GM21515 (cell line): Measurements from ENCODE around the gene SCAMP2.

Experiments
- ATAC-seq: cut with Tn5 transposase; IDR thresholded peaks from one replicate; pipeline ENCODE4 v1.9.1; 2021; ENCODE audit not compliant: unreplicated experiment

The SCAMP2 gene

DNA sequence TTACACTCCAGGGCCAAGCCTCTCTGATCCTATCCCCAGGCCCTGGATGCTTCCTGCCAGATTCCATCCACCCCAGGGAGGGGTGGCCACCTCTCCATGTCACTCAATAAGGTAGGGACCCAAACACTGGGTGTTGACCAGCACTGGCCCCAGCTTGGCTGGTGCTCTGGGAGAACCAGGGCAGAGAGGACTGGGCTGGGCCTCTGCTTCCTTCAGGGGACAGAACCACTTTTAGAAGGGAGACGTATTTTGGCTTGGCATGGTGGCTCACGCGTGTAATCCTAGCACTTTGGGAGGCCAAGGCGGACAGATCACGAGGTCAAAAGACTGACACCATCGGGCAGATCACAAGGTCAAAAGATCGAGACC is 51.4 kb downstream of the SCAMP2 start:
- no peak for ATAC-seq

DNA sequence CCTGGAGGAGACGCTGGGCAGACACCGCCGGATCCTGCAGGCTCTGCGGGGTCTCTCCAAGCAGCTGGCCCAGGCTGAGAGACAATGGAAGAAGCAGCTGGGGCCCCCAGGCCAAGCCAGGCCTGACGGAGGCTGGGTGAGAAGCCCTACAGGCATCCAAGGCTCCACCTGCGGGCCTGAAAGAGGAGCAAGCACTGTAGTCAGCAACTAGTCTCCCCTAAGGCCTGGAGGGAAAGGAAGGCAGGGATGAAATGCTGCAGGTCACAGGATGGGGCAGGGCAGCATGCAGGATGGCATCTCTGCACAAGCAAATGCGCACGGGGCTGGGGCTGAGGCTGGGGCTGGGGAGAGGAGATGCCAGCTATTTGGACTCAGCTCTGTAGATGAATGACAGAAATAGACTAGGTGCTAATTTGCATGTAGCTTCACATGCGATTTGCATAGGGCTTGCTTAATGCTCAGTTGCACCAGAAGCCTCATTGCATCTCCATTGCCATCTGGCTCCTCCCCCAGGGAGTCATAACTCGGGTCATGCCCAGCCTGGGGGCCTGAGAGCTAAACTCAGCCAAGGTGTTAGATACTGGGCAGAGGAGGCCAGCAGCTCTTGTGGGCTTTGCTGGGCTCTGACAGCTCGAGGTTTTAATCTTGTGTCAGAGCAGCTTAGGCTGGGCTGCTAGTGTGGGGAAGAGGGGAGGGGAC is 51.9 kb downstream of the SCAMP2 start:
- ATAC-seq: peak; percentile 50

DNA sequence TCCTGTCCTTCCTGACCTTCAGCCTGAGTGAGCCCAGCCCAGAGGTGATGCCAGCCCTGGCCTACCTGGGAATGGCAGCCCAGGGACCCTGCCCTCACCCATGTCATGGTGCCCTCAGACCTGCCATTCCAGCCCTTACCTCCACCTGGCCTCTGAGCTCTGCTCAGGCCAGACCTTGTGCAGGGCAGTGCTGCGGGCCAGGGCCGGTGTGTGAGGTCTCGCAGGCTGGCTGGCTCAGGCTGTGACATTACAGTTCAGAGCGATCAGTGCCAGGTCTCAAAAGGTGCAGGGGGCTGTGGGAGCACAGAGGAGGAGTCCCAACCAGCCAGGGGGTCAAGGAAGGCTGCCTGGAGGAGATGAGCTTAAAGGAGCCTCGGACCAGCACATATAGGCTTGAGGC is 53.1 kb downstream of the SCAMP2 start:
- ATAC-seq: no peak

DNA sequence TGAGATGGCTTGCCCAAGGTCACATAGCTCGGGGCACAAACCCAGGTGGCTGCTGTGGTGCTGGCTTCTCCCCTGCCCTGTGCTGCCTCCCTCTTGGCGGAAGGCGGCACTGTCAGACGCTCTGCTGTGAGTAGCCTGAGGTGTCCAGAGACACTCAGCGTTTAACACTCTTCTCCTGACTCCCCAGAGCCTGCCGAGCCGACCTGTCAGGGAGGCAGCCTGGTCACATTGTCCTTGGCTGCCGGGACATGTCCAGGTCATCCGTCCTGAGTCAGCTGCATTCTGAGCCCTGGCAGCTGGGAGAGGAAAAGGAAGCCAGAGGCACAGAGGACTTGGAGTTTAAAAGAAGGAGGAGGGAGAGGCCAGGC is 55.8 kb downstream of the SCAMP2 start:
- ATAC-seq: no peak

DNA sequence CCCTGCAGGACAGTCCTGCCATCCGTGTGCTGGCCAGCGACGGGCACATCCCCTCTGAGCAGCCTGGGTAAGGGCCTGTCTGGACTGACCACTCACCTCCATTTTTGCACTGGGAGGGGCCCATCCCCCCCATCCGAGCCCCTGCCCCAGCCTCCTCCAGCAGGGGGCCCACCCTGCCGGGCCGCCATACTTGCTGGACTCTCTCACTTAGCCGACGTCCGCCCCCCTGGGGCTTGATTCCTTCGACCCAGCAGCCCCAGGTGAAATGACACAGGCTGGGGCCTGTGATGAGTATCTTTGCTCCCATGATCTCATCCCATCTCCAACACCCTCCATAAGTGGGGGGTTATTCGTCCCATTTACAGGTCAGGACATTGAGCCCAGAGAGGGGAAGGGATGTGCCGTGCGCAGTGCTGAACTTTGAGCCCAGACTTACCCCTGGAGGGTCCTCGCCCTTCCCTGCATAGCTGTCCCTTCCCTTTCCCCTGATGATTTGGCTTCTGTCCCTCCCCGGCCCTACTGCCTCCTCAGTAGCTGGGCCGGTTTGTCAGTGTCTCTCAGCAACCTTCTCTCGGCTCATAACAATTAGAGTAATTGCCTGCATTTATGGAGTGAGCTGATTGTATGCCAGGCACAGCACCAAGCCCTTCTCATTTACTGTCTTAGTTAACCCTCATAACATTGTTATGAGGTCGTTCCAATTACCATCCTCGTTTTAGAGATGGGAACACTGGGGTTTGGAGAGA is 56.4 kb downstream of the SCAMP2 start:
- ATAC-seq: no peak

DNA sequence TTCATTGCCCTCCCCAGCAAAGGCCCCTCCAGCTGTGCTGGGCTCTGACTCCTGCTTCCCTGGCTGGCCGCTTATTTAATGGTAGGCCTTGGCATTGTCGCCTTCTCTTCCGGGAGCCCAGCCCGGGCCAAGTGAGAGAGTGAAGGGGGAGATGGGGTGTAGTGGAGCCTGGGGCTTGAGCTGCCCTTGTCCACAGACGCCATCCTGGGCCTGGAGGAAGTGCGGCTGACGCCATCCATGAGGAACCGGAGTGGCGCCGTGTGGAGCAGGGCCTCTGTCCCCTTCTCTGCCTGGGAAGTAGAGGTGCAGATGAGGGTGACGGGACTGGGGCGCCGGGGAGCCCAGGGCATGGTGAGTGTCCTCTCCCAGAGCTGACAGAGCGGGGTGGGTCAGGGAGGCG is 57.2 kb downstream of the SCAMP2 start:
- ATAC-seq: no peak

DNA sequence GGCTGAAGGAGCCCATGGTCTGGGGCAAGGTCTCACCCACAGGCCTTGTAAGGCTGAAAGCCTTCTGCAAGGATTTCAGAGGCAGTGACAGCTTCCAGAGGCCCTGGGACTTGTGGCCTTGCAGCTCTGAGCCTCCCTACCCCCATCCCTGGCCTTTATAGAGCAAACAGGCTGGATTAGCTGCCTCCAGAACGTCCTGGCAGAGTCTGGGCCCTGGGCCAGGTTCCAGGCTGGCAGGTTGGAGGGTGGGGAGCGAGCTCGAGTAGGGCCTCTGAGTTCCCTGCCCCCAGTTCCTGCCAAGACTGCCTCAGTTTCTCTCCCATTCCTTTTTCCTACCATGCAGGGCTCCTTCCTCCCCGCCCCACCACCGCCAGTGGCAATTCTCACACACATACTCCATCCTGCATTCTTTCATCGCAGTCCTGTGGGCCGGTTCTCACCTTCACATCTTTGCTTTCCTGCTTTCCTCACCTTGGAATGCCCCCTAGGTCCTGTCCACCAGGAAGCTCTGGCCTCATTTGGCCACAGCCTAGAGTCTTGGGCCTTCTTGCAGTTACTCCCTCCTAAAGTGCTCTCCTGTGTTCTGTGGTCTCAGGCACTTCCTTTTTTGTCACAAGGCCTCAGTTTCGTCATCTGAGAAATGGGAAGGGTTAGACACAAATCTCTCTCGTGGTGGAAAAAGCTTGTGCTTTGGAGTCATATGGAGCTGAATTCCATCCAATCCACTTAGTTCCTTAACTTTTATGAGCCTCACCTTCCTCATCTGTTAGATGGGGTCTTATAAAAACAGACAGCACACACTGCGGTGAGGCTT is 57.8 kb downstream of the SCAMP2 start:
- ATAC-seq: no peak

DNA sequence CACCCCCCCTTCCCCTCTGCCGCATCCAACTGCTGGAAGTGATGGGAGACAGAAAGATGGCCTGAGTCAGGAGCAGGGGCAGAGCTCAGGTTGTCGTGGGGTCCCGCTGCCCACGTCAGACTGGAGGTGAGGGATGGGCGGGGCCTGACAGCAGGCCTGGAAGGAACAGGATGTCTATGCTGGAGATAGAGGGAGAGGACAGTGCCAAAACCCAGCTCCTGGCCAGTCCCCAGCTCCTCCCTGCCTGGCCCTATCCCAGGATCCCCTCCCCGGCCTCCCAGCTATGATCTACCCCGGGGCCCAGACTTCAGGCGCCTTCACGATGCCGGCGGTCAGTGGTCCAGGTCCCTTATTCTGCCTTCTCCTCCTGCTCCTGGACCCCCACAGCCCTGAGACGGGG is 60.6 kb downstream of the SCAMP2 start, which contains the start of gene LMAN1L:
Gene LMAN1L, plus strand, starts transcription at position 303 of the 400 bp plus-strand sequence. Its CDS starts 20 bp downstream, at position 323.
- ATAC-seq: no peak

DNA sequence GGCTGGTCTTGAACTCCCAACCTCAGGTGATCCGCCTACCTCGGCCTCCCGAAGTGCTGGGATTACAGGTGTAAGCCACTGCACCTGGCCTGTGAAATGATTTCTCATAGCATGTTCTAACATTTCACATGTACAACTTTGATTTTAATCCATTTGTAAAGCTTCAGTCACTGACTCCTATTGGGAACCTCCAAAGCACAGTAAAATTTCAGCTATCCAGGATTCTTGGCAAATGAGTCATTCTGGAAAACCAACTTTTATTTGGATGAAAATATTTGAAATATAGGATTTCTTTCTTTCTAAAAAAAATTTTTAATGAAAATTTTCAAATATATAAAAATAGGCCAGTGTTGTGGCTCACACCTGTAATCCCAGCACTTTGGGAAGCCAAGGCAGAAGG is 63.2 kb downstream of the SCAMP2 start:
- ATAC-seq: no peak

DNA sequence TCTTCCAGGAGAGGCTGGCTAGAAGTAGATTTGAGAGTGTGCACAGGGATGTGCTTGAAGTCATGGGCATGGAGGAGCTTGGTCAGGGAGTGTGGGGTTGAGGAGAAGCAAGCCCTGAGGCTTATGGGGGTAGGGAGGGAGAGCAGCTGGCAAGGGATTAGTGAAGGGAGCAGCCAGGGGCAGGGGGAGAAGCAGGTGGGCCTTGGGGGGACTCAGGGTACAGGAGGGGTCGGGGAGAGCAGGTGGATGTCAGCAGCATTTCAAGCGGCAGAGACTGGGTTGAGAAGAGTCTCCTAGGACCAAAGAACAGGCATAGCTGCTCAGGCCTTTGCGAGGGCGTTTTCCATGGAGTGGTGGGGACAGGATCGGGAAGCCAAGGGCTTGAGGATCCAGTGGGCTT is 63.9 kb downstream of the SCAMP2 start:
- ATAC-seq: no peak

DNA sequence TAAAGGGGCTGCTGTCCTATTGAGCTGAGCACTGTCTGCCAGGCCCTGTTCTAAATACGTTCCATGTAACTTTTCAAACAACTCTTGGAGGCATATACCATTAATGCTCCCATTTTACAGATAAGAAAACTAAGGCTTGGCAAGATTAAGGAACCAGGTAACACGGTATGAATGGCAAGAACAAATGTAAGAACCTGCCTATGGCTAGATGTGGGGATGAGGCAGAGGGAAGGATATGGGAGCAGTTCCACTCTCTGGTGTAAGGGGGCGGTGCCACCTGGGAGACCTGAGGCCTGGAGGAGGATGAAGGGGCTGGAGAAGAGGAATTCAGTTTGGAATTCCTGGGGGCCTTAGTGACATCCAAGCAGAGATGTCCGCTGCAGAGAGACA is 64.3 kb downstream of the SCAMP2 start:
- no peak for ATAC-seq

DNA sequence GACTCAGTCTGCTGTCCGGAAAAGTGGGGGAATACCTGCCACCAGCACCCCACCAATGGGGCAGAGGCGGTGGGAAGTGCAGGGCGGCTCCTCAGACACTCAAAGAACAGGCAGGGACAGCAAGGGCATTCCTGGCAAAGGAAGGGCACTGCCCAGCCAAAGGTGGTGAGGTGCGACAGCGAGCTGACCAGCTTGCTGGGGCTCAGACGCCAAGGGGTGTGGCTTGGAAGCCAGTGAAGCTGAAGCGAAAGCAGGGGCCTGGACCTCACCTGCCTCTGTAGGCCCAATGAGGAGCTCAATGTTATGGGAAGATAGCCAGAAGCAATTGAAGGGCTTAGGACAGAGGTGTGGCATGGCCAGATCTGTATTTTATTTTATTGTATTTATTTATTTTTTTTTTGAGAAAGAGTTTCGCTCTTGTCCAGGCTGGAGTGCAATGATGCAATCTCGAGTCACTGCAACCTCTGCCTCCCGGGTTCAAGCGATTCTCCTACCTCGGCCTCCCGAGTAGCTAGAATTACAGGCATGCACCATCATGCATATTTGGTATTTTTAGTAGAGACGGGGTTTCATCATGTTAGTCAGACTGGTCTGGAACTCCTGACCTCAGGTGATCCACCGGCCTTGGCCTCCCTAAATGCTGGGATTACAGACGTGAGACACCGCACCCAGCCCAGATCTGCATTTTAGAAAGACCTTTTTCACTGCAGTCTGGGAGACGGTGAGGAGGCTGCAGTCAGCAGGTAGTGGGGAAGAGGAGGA is 64.9 kb downstream of the SCAMP2 start:
- no peak for ATAC-seq

DNA sequence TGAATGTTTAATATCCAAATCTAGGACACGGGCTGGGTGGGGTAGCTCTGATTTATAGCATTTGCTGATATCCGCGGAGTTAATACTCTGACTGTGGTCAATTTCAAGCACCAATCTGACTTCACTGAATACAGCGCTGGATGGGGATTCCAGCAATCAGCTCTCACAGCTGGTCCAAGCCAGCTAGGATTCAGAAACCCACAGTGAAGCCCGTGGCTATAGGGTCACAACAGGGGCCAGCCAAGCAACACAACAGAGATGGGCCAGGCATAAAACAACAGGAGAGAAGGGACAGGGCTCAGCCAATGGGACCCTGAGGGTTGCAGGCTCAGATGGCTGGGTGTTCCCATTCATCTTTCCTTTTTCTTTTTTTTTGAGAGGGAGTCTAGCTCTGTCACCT is 65.9 kb downstream of the SCAMP2 start:
- ATAC-seq: no peak

DNA sequence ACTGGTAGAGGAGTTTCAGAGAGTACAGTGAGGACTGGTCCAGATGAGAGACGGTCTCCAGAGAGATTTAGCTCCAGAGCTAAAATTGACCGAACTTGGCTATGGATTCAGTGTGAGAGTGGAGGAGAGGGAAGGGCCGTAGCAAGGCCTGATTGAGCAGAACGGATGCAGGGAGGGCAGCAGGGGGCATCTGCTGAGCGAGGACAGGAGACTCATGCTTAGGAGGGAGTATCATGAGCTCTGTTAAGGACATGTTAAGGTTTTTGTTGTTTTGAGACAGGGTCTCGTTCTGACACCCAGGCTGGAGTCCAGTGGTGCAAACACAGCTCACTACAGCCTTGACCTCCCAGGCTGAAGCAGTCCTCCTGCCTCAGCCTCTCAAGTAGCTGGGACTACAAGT is 68.2 kb downstream of the SCAMP2 start:
- no peak for ATAC-seq

DNA sequence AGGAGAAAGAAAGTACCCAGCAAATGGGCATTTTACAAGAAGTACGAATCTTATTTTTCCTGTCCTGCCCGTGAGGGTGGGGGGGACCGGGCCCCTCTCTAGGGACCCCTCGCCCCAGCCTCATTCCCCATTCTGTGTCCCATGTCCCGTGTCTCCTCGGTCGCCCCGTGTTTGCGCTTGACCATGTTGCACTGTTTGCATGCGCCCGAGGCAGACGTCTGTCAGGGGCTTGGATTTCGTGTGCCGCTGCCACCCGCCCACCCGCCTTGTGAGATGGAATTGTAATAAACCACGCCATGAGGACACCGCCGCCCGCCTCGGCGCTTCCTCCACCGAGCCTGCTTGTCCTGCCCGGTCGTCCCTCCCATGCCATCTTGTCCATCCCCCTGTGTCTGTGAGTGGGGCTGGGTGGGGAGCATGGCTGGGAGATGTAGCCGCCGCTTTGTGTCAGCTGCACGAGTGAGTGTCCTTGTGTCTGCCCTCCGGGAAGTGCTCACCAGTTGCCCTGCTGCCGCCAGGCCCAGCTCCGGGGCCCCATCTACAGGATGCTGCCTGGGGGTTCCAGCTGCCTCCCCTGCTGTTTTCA is 70.2 kb downstream of the SCAMP2 start:
- ATAC-seq: no peak

DNA sequence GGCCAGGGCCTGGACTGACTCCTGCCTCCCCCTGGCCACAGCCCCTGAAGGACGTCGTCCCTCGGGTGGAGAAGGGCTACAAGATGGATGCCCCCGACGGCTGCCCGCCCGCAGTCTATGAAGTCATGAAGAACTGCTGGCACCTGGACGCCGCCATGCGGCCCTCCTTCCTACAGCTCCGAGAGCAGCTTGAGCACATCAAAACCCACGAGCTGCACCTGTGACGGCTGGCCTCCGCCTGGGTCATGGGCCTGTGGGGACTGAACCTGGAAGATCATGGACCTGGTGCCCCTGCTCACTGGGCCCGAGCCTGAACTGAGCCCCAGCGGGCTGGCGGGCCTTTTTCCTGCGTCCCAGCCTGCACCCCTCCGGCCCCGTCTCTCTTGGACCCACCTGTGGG is 70.9 kb downstream of the SCAMP2 start:
- no peak for ATAC-seq

DNA sequence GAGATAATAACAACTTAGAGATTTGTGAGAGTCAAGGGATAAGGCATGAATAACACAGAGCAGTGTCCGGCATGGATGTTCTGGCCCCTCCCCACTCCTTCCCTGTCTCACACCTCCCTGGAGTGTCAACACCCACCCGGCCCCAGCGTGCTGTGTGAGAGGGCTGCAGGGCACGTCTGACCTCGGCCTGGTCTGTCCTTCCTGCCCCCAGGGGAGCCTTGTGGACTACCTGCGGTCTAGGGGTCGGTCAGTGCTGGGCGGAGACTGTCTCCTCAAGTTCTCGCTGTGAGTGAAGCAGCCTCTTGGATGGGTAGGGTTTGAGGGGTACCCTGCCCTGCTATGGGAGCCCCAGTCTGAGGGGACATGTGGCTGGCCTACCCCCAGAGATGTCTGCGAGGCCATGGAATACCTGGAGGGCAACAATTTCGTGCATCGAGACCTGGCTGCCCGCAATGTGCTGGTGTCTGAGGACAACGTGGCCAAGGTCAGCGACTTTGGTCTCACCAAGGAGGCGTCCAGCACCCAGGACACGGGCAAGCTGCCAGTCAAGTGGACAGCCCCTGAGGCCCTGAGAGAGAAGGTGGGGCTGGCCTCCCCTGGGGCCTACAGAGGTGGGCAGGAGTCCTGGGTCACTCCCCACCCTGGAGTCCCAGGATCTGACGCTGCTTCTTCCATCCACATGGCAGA is 71.7 kb downstream of the SCAMP2 start:
- ATAC-seq: no peak

DNA sequence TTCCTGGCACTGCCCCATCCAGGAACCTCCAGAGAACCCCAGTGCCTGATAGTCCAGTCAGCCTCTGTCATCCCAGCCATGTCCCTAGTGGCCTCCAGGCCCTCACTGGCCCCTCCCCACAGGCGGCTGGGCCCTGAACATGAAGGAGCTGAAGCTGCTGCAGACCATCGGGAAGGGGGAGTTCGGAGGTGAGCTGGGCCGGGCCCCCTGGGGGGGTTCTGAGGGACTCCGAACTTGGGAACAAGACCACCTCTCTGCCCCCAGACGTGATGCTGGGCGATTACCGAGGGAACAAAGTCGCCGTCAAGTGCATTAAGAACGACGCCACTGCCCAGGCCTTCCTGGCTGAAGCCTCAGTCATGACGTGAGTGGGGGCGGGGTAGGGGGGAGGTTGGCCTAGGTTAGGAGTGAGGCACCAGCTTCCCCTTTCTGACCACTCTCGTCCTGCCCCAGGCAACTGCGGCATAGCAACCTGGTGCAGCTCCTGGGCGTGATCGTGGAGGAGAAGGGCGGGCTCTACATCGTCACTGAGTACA is 72.5 kb downstream of the SCAMP2 start:
- ATAC-seq: no peak

DNA sequence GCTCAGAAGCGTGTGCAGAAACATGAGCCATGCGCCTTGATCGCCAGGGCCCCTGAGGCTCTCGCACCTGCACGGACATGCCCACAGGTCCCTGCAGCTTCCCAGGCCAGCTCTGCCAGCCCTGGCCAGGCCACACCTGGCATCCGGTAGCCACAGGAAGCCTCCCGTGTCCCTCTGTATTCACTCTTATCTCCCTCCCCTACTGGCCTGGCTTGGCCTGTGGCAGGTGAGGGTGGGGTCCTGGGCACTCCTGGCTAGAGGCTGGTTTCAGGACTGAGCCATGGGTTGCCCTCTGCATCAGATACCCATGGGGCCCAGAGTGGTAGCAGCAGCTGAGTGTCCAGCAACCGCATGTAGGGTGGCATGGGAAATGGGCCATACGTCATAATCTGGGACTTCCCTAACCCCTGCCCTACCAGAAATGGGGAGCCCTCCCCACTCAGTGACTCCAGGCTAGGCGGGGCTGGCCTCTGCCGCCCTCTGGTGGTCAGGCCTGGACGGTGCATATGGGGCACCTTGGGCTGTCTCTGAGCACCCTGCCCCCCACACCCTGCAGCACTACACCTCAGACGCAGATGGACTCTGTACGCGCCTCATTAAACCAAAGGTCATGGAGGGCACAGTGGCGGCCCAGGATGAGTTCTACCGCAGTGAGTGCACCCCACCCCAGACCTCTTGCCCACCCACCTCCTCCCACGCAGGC is 73.2 kb downstream of the SCAMP2 start:
- peak; percentile 59 for ATAC-seq
